Trophoblast cell (in vitro differentiated cells and primary cell): Measurements from ENCODE around the gene PARL.

Experiments used
- DNase-seq, 2 donors: peaks; one replicate each; pipeline ENCODE4 v3.0.0-alpha.2; 2016
- H2AFZ ChIP-seq: 2 replicates; pipeline ENCODE4 v1.6.1; 2013; ENCODE audit warnings: low read length, moderate library complexity, mild to moderate bottlenecking; ENCODE audit not compliant: insufficient read depth, poor library complexity
- H2AK5ac ChIP-seq: 2 replicates; pipeline ENCODE4 v1.6.1; 2013; ENCODE audit warnings: mild to moderate bottlenecking, low read length
- H2BK120ac ChIP-seq: 2 replicates; pipeline ENCODE4 v1.6.1; 2013; ENCODE audit warnings: low read length, mild to moderate bottlenecking, moderate library complexity; ENCODE audit not compliant: insufficient read depth, poor library complexity
- H2BK12ac ChIP-seq: 2 replicates; pipeline ENCODE4 v1.6.1; 2013; ENCODE audit warnings: mild to moderate bottlenecking, low read length, moderate library complexity
- H2BK5ac ChIP-seq: 2 replicates; pipeline ENCODE4 v1.6.1; 2013; ENCODE audit warnings: low read length, low read depth, moderate library complexity, mild to moderate bottlenecking; ENCODE audit not compliant: poor library complexity
- H3K14ac ChIP-seq: 2 replicates; pipeline ENCODE4 v1.6.1; 2013; ENCODE audit warnings: mild to moderate bottlenecking, low read length
- H3K18ac ChIP-seq: 2 replicates; pipeline ENCODE4 v1.6.1; 2013; ENCODE audit warnings: mild to moderate bottlenecking, low read length
- H3K23ac ChIP-seq: 2 replicates; pipeline ENCODE4 v1.6.1; 2013; ENCODE audit warnings: low read length
- H3K27ac ChIP-seq: 2 replicates; pipeline ENCODE4 v1.5.1; 2013; ENCODE audit warnings: low read depth, mild to moderate bottlenecking, inconsistent platforms, low read length, moderate library complexity
- H3K27me3 ChIP-seq: 2 replicates; pipeline ENCODE4 v1.6.1; 2013; ENCODE audit warnings: inconsistent platforms, mild to moderate bottlenecking, low read length, moderate library complexity; ENCODE audit not compliant: insufficient read depth
- H3K36me3 ChIP-seq, 2 experiments: 1 replicate in 1 of 2; 2 replicates in 1 of 2; pipeline ENCODE4 v1.6.1; 2013; ENCODE audit warnings: low read length in 2 of 2, mild to moderate bottlenecking in 2 of 2, moderate library complexity in 1 of 2; ENCODE audit not compliant: insufficient read depth in 2 of 2, control insufficient read depth in 1 of 2
- H3K4ac ChIP-seq: 2 replicates; pipeline ENCODE4 v1.6.1; 2013; ENCODE audit warnings: low read depth, mild to moderate bottlenecking, low read length, moderate library complexity
- H3K4me1 ChIP-seq, 2 experiments: 1 replicate in 1 of 2; 2 replicates in 1 of 2; pipeline ENCODE4 v1.6.1; 2013; ENCODE audit warnings: low read length in 2 of 2, mild to moderate bottlenecking in 2 of 2, moderate library complexity in 1 of 2; ENCODE audit not compliant: insufficient read depth in 2 of 2, control insufficient read depth in 1 of 2
- H3K4me2 ChIP-seq: 2 replicates; pipeline ENCODE4 v1.6.1; 2013; ENCODE audit warnings: inconsistent platforms, mild to moderate bottlenecking, low read length, moderate library complexity
- H3K4me3 ChIP-seq: 2 replicates; pipeline ENCODE4 v1.5.1; 2013; ENCODE audit warnings: mild to moderate bottlenecking, low read depth, low read length, inconsistent platforms
- H3K79me1 ChIP-seq: one replicate; pipeline ENCODE4 v1.6.1; 2013; ENCODE audit warnings: low read length
- H3K79me2 ChIP-seq: 2 replicates; pipeline ENCODE4 v1.6.1; 2013; ENCODE audit warnings: low read length, mild to moderate bottlenecking; ENCODE audit not compliant: control insufficient read depth, insufficient read depth, poor library complexity
- H3K9ac ChIP-seq: 2 replicates; pipeline ENCODE4 v1.6.1; 2013; ENCODE audit warnings: mild to moderate bottlenecking, low read length
- H3K9me3 ChIP-seq: 2 replicates; pipeline ENCODE4 v1.6.1; 2013; ENCODE audit warnings: low read depth, mild to moderate bottlenecking, control low read depth, inconsistent platforms, low read length; ENCODE audit not compliant: insufficient read depth
- H4K12ac ChIP-seq: 2 replicates; pipeline ENCODE4 v1.6.1; 2013; ENCODE audit warnings: low read depth, mild to moderate bottlenecking, low read length, moderate library complexity
- H4K8ac ChIP-seq: 2 replicates; pipeline ENCODE4 v1.6.1; 2013; ENCODE audit warnings: low read depth, mild to moderate bottlenecking, low read length, moderate library complexity
- H4K91ac ChIP-seq: one replicate; pipeline ENCODE4 v1.6.1; 2013; ENCODE audit warnings: low read depth, mild to moderate bottlenecking, low read length, moderate library complexity
- WGBS: extraction: QIAGEN DNeasy Blood & Tissue Kit; methylation state at CpG from one replicate; pipeline ENCODE4 v1.1.7; 2013; ENCODE audit warnings: missing lambda C conversion rate; ENCODE audit not compliant: insufficient read length, insufficient coverage; ENCODE audit errors: extremely low coverage; 5-methylcytosine and 5-hydroxymethylcytosine counted together

The PARL gene

DNA sequence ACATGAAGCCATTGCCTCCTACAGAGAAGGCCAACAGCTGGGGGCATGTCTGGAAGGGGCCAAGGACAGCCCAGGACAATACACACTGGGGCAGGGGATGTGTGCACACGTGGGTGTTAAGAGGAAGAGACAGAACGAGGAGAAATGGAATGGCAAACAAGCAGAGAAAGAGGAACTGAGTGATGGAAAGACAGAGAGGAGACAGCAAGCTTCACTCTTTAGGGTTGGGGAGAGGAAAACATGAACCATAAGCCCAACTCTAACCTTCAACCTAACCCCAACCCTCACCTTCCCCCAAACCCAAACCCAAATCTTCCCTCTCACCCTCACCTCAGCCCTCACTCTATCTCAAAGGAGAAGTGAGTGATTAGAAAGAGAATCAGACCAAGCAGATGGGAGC, 11.9 kb upstream of the PARL start:
- H3K4me3 ChIP-seq = no peak overlapping the region
- H2AK5ac ChIP-seq = no peak overlapping the region
- H3K9ac ChIP-seq = no peak overlapping the region
- H3K79me1 ChIP-seq = no peaks in the 10 kb centered on the region
- H3K4me2 ChIP-seq = no peak overlapping the region
- H4K91ac ChIP-seq = no peak overlapping the region
- DNase-seq = no peak
- no peak overlapping the region for H3K23ac ChIP-seq
- no peak overlapping the region for H2BK120ac ChIP-seq
- no peaks in the 10 kb centered on the region for H3K27me3 ChIP-seq
- WGBS = no CpG with 5 or more reads among the region's 2 CpGs
- no peak overlapping the region for H3K18ac ChIP-seq
- no peaks in the 10 kb centered on the region for H3K79me2 ChIP-seq
- H4K12ac ChIP-seq = no peak overlapping the region
- no peak overlapping the region for H2AFZ ChIP-seq
- no peak overlapping the region for H2BK5ac ChIP-seq
- H2BK12ac ChIP-seq = no peak overlapping the region
- H3K4me1 ChIP-seq = no peaks in the 10 kb centered on the region
- no peaks in the 10 kb centered on the region for H3K36me3 ChIP-seq
- H4K8ac ChIP-seq = no peak overlapping the region
- peaks cover 2% of the 10 kb centered on the region for H3K9me3 ChIP-seq
- H3K4ac ChIP-seq = no peak overlapping the region
- no peak overlapping the region for H3K27ac ChIP-seq
- no peak overlapping the region for H3K14ac ChIP-seq

DNA sequence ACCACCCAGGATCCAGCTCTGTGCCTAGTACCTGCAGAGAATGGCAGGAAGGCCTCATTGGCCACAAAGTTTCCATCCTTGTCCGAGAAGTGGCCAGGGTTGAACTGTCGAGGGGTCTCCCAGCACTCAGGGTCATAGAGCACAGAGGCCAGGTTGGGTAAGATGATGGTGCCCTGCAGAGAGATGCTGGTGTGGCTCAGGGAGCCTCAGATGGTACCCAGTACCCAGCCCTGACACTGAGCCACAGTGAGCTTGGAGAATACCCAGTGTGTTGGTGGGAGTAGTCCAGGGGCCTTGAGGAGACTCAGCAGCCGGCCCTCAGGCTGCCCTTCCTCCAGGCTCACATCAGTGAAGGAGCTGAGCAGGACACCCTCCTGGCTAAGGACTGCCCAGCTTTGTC, 11.5 kb upstream of the PARL start:
- H2BK120ac ChIP-seq = no peak overlapping the region
- no peak overlapping the region for H3K23ac ChIP-seq
- H4K91ac ChIP-seq = no peak overlapping the region
- H3K14ac ChIP-seq = no peak overlapping the region
- H3K79me2 ChIP-seq = no peaks in the 10 kb centered on the region
- no peaks in the 10 kb centered on the region for H3K4me1 ChIP-seq
- H3K27me3 ChIP-seq = no peaks in the 10 kb centered on the region
- no CpG with 5 or more reads among the region's 3 CpGs for WGBS
- no peak overlapping the region for H4K12ac ChIP-seq
- no peak overlapping the region for H2BK12ac ChIP-seq
- no peak overlapping the region for H3K18ac ChIP-seq
- peaks cover 2% of the 10 kb centered on the region for H3K9me3 ChIP-seq
- H2BK5ac ChIP-seq = no peak overlapping the region
- H3K4me2 ChIP-seq = no peak overlapping the region
- no peak overlapping the region for H2AK5ac ChIP-seq
- H3K4me3 ChIP-seq = no peak overlapping the region
- H2AFZ ChIP-seq = no peak overlapping the region
- no peak overlapping the region for H4K8ac ChIP-seq
- H3K36me3 ChIP-seq = no peaks in the 10 kb centered on the region
- no peak overlapping the region for H3K9ac ChIP-seq
- no peak overlapping the region for H3K4ac ChIP-seq
- no peak overlapping the region for H3K27ac ChIP-seq
- no peak for DNase-seq
- H3K79me1 ChIP-seq = no peaks in the 10 kb centered on the region

DNA sequence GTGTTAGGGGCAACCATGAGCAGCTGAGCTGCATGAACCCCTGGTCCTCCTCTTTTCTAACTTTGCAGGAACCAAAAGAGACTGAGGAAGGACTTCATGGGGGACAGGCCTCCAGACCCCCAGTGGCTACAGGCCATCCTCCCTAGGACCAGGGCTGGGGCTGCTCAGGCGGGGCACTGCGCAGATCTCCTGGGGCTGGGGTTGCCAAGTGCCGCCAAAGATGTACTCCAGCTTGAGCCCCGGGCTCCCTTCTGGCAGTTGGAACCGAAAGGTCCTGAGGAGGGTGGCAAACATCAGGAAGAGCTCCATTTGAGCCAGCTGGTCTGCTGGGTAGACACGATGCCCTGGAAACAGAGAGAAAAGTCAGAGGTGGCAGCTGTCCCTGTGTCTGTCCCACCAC, 11.1 kb upstream of the PARL start:
- no peak overlapping the region for H2AK5ac ChIP-seq

DNA sequence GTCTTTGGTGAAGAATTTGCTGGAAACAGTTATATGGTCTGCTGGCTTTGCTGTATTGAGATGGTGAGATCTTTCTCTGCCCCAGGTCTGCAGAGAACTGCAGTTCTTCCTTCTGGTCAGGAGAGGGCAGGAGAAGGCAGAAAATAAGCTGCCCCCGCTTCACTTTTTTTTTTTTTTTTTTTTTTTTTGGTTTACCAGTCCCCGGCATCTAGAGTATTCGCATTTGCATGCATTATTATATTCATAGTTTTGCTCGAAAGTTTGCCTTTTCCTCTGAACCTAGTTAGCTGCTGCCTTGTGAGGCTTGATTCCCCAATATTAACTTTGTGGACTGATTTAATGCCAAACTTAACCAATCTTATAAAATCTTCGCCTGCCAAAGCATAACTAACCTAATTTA, 10.6 kb upstream of the PARL start:
- Histone ChIP-seq H3K79me1 (no peaks in the 10 kb centered on the region), H3K18ac (no peak overlapping the region), H3K79me2 (no peaks in the 10 kb centered on the region), H3K4me3 (no peak overlapping the region), H4K12ac (no peak overlapping the region), H2BK120ac (no peak overlapping the region), H2BK12ac (no peak overlapping the region), H3K9ac (no peak overlapping the region), H3K14ac (no peak overlapping the region), H2BK5ac (no peak overlapping the region), H3K4me1 (no peaks in the 10 kb centered on the region), H3K4me2 (no peak overlapping the region), H3K36me3 (no peaks in the 10 kb centered on the region), H3K27ac (no peak overlapping the region), H3K4ac (no peak overlapping the region), H3K9me3 (no peaks in the 10 kb centered on the region), H2AFZ (no peak overlapping the region), H4K91ac (no peak overlapping the region), H3K27me3 (no peaks in the 10 kb centered on the region), H2AK5ac (no peak overlapping the region), H4K8ac (no peak overlapping the region), H3K23ac (no peak overlapping the region)
- no CpG with 5 or more reads among the region's 5 CpGs for WGBS
- DNase-seq = peak; percentile 14 to 70

More for the DNA sequence above, 11.1 kb upstream of the PARL start:
- Histone ChIP-seq H2BK120ac (no peak overlapping the region), H3K18ac (no peak overlapping the region), H3K27me3 (no peaks in the 10 kb centered on the region), H4K8ac (no peak overlapping the region), H2AFZ (no peak overlapping the region), H3K79me2 (no peaks in the 10 kb centered on the region), H3K36me3 (no peaks in the 10 kb centered on the region), H3K27ac (no peak overlapping the region), H2BK5ac (no peak overlapping the region), H4K12ac (no peak overlapping the region), H3K23ac (no peak overlapping the region), H2BK12ac (no peak overlapping the region), H3K4me1 (no peaks in the 10 kb centered on the region), H3K79me1 (no peaks in the 10 kb centered on the region), H3K9ac (no peak overlapping the region), H3K4me3 (no peak overlapping the region), H4K91ac (no peak overlapping the region), H3K4ac (no peak overlapping the region), H3K14ac (no peak overlapping the region), H3K4me2 (no peak overlapping the region), H3K9me3 (peaks cover 2% of the 10 kb centered on the region)
- no peak for DNase-seq
- no CpG with 5 or more reads among the region's 6 CpGs for WGBS
